ENCODE data around the gene TNS3.

The TNS3 gene

GRCh38 chr7:47355684-47356083 is 226.2 kb downstream of the TNS3 start:
- no peak for DNase-seq

GRCh38 chr7:47354831-47355541 is 226.9 kb downstream of the TNS3 start:
- DNase-seq = no peak

GRCh38 chr7:47354071-47354470 is 227.8 kb downstream of the TNS3 start:
- no peak for DNase-seq

- no peak for DNase-seq
Observed at GRCh38 chr7:47352394-47352968, 229.4 kb downstream of the TNS3 start.

GRCh38 chr7:47351233-47352154 is 230.4 kb downstream of the TNS3 start:
- DNase-seq = no peak

- DNase-seq = no peak
Observed at GRCh38 chr7:47350425-47350824, 231.5 kb downstream of the TNS3 start.

- DNase-seq = no peak
Observed at GRCh38 chr7:47349401-47349800, 232.5 kb downstream of the TNS3 start.

GRCh38 chr7:47347816-47348385 is 234.0 kb downstream of the TNS3 start:
- DNase-seq = no peak

- DNase-seq = no peak
Observed at GRCh38 chr7:47347346-47347745, 234.6 kb downstream of the TNS3 start.

GRCh38 chr7:47346377-47346914 is 235.5 kb downstream of the TNS3 start:
- DNase-seq = no peak

GRCh38 chr7:47345857-47346298 is 236.0 kb downstream of the TNS3 start:
- DNase-seq = no peak

GRCh38 chr7:47344171-47344955 is 237.5 kb downstream of the TNS3 start:
- no peak for DNase-seq

GRCh38 chr7:47343061-47343455 is 238.9 kb downstream of the TNS3 start:
- no peak for DNase-seq

- no peak for DNase-seq
Observed at GRCh38 chr7:47342296-47343060, 239.4 kb downstream of the TNS3 start.

- DNase-seq = no peak
Observed at GRCh38 chr7:47340517-47340916, 241.4 kb downstream of the TNS3 start.

- no peak for DNase-seq
Observed at GRCh38 chr7:47338026-47338425, 243.9 kb downstream of the TNS3 start.

GRCh38 chr7:47337531-47337930 is 244.4 kb downstream of the TNS3 start:
- DNase-seq = no peak

- DNase-seq = no peak
Observed at GRCh38 chr7:47336472-47337425, 245.2 kb downstream of the TNS3 start.

- DNase-seq = no peak
Observed at GRCh38 chr7:47335557-47336471, 246.1 kb downstream of the TNS3 start.
